PC-9 (cell line): Measurements from ENCODE around the gene BCKDK. TPM values are rescaled to one million over a fixed set of nuclear protein-coding genes. Genes with fewer than 3 reads are reported as not detected.

Experiments used
- BruUV-seq: library from RNA; stranded (reverse); fragments of 400-500 nt; replicated peaks from 2 replicates; lab custom pipeline; 2021; lab: Mats Ljungman, UMichigan
- CTCF ChIA-PET: fragments of 300-600 bp; sonication (Branson Sonifier 250); formaldehyde crosslinking; loops from one replicate; lab custom pipeline; 2022; ENCODE audit warnings: antibody characterized with exemption; lab: Charles Lee
- POLR2A ChIA-PET: fragments of 300-600 bp; sonication (Branson Sonifier 250); formaldehyde crosslinking; loops from one replicate; lab custom pipeline; 2022; ENCODE audit warnings: antibody characterized with exemption; ENCODE audit not compliant: unreplicated experiment; lab: Charles Lee
- DNase-seq, 2 experiments: peaks; one replicate each; pipeline versions ENCODE4 v3.0.0 to v3.0.0-alpha.2; 2015 to 2022; ENCODE audit warnings: mixed read lengths in 1 of 2
- H2AFZ ChIP-seq: fragments of 200-600 bp; sonication (generic); 2 replicates; pipeline ENCODE4 v1.8.1; 2017; ENCODE audit warnings: antibody characterized with exemption
- H3F3A ChIP-seq: fragments of 200-600 bp; sonication (generic); 2 replicates; pipeline ENCODE4 v1.8.1; 2017; ENCODE audit warnings: antibody characterized with exemption, mild to moderate bottlenecking, low read depth; ENCODE audit not compliant: insufficient read depth
- H3K27ac ChIP-seq: fragments of 200-600 bp; sonication (generic); 2 replicates; pipeline ENCODE4 v1.6.1; 2016; ENCODE audit warnings: mixed run types
- H3K27me3 ChIP-seq: fragments of 200-600 bp; sonication (generic); 2 replicates; pipeline ENCODE4 v1.6.1; 2016; ENCODE audit warnings: low read depth, mixed run types; ENCODE audit not compliant: insufficient read depth
- H3K36me3 ChIP-seq: fragments of 200-600 bp; sonication (generic); 2 replicates; pipeline ENCODE4 v1.6.1; 2016; ENCODE audit warnings: low read depth, mixed run types
- H3K4me1 ChIP-seq: fragments of 200-600 bp; sonication (generic); replicated peaks from 2 replicates; pipeline ENCODE4 v1.6.1; 2016; ENCODE audit warnings: mixed run types; ENCODE audit not compliant: insufficient read depth
- H3K4me2 ChIP-seq: fragments of 200-600 bp; sonication (generic); 2 replicates; pipeline ENCODE4 v1.6.1; 2017; ENCODE audit warnings: mixed run types
- H3K4me3 ChIP-seq: fragments of 200-600 bp; sonication (generic); 2 replicates; pipeline ENCODE4 v1.6.1; 2016; ENCODE audit warnings: mixed run types
- H3K79me2 ChIP-seq: fragments of 200-600 bp; sonication (generic); 2 replicates; pipeline ENCODE4 v1.6.1; 2017; ENCODE audit warnings: low read depth, mixed run types
- H3K9me2 ChIP-seq: fragments of 200-600 bp; sonication (generic); 2 replicates; pipeline ENCODE4 v1.8.1; 2017; ENCODE audit warnings: mild to moderate bottlenecking; ENCODE audit not compliant: insufficient read depth
- H3K9me3 ChIP-seq: fragments of 200-600 bp; sonication (generic); 2 replicates; pipeline ENCODE4 v1.8.1; 2016; ENCODE audit warnings: low read depth; ENCODE audit not compliant: insufficient read depth
- H4K20me1 ChIP-seq: fragments of 200-600 bp; sonication (generic); 2 replicates; pipeline ENCODE4 v1.8.1; 2017; ENCODE audit not compliant: insufficient read depth
- CTCF ChIP-seq: fragments of 200-600 bp; sonication (generic); conservative IDR thresholded peaks from 2 replicates; pipeline ENCODE4 v1.6.1; 2017; ENCODE audit warnings: mixed run types, antibody characterized with exemption, mild to moderate bottlenecking, moderate library complexity
- EZH2 ChIP-seq: fragments of 200-600 bp; sonication (generic); IDR thresholded peaks from 2 replicates; pipeline ENCODE4 v1.8.0; 2017; ENCODE audit warnings: antibody characterized with exemption, low read depth
- intact Hi-C: fragments of 100-400 bp; cut with micrococcal nuclease; formaldehyde crosslinking; loops from one replicate; pipeline ENCODE4 v1.10.0; 2022; ENCODE audit not compliant: unreplicated experiment
- total RNA-seq: library from RNA; stranded (reverse); gene quantifications from 2 replicates; pipeline ENCODE4 v1.2.3, GENCODE V29; 2021

The BCKDK gene
- total RNA-seq, 1 experiment from 2014 or later = 41.5 TPM

- intact Hi-C loops = no loop called here
- Histone ChIP-seq H3K9me2 (no peaks in the 10 kb centered on the region), H3K27ac (no peak overlapping the region), H3K36me3 (peaks cover 5% of the 10 kb centered on the region), H3K9me3 (no peaks in the 10 kb centered on the region), H4K20me1 (peaks cover 23% of the 10 kb centered on the region), H3F3A (peaks cover 17% of the 10 kb centered on the region; the same call in 1 of the 2 replicates), H3K79me2 (no peaks in the 10 kb centered on the region), H3K4me1 (no peaks in the 10 kb centered on the region), H3K4me2 (no peak overlapping the region), H2AFZ (no peak overlapping the region), H3K4me3 (no peak overlapping the region), H3K27me3 (no peaks in the 10 kb centered on the region)
- no peak for DNase-seq
- TF ChIP-seq EZH2 = no peak
- ChIA-PET POLR2A (interaction anchor here (0.6 kb wide), 2 partner anchors 33 to 345 kb away, joined by 3 to 18 read pairs; no protein-coding TSS in a partner anchor), CTCF (no interaction called here)
- BruUV-seq = no TSS peak
Measured at GRCh38 chr16:31085411-31085810, 22.8 kb upstream of the BCKDK start.

DNA sequence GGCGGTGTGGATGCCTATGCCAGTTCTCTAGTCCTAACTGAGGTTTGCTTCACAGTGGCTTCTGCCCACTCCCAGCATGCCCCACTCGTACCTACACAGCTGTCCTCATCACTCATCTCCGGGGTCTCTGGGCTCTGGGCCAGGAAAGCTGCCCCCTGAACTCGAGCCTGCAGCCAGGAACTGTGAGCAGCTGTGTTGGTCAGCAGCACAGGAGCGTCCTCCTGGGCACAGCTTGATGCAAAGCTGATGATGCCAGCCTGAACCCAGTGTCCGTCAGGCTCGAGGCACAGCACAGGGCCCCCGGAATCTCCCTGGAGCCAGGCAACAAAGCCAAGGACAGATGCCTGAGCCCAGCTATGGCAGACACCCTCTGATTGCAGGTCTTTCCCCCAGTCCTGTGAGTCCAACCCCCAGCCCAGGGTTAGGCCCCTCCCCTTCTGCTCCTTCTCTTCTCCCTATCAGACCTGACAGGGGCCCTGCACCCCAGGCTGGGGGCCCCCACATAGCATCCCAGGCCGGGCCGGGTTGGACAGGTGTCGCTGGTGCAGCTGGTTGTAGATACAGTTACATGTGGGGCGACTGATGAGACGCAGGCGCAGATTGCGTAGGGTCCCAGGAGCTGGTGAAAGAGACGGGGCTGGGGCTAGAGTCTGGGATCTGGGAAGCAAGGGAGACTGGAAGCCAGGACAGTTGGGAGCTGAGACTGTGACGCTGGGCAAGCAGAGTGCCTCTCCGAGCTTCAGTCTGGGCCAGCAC, 22.1 kb upstream of the BCKDK start:
- no peaks in the 10 kb centered on the region for H3K27me3 ChIP-seq
- ChIA-PET CTCF (no interaction called here), POLR2A (interaction anchor here (0.6 to 0.7 kb wide), 3 partner anchors 11 to 374 kb away, joined by 3 to 9 read pairs (median 8); no protein-coding TSS in a partner anchor)
- no peaks in the 10 kb centered on the region for H3K79me2 ChIP-seq
- no peak overlapping the region for H2AFZ ChIP-seq
- H3K27ac ChIP-seq = no peak overlapping the region
- no peaks in the 10 kb centered on the region for H3K9me3 ChIP-seq
- H3K9me2 ChIP-seq = no peaks in the 10 kb centered on the region
- H3K36me3 ChIP-seq = peaks cover under 1% of the 10 kb centered on the region; the same call in 1 of the 2 replicates
- intact Hi-C loops = no loop called here
- no peak overlapping the region for H3K4me2 ChIP-seq
- no peaks in the 10 kb centered on the region for H3K4me1 ChIP-seq
- no peak overlapping the region for H3K4me3 ChIP-seq
- H3F3A ChIP-seq = peaks cover 11% of the 10 kb centered on the region; the same call in 1 of the 2 replicates
- DNase-seq = no peak
- peaks cover 17% of the 10 kb centered on the region for H4K20me1 ChIP-seq
- BruUV-seq = no TSS peak
- no peak for TF ChIP-seq CTCF
- TF ChIP-seq EZH2 = no peak

- DNase-seq = no peak
- Histone ChIP-seq H3K4me3 (no peak overlapping the region), H4K20me1 (peaks cover 12% of the 10 kb centered on the region; the same call in 1 of the 2 replicates), H3K9me2 (no peaks in the 10 kb centered on the region), H3K27ac (no peak overlapping the region), H3K27me3 (no peaks in the 10 kb centered on the region), H3K36me3 (no peaks in the 10 kb centered on the region), H3K4me1 (no peaks in the 10 kb centered on the region), H3K4me2 (no peak overlapping the region), H3K9me3 (no peaks in the 10 kb centered on the region), H3F3A (peaks cover 11% of the 10 kb centered on the region; the same call in 1 of the 2 replicates), H3K79me2 (no peaks in the 10 kb centered on the region), H2AFZ (no peak overlapping the region)
- BruUV-seq = no TSS peak
- TF ChIP-seq EZH2 (no peak), CTCF (no peak)
- intact Hi-C loops = no loop called here
- ChIA-PET POLR2A (interaction anchor here (0.6 to 0.7 kb wide), 2 partner anchors 11 to 373 kb away, joined by 8 to 9 read pairs; no protein-coding TSS in a partner anchor), CTCF (no interaction called here)
Measured at GRCh38 chr16:31086629-31086906, 21.6 kb upstream of the BCKDK start.
